ENCODE data around the gene GIGYF1.

Gene GIGYF1, protein sequence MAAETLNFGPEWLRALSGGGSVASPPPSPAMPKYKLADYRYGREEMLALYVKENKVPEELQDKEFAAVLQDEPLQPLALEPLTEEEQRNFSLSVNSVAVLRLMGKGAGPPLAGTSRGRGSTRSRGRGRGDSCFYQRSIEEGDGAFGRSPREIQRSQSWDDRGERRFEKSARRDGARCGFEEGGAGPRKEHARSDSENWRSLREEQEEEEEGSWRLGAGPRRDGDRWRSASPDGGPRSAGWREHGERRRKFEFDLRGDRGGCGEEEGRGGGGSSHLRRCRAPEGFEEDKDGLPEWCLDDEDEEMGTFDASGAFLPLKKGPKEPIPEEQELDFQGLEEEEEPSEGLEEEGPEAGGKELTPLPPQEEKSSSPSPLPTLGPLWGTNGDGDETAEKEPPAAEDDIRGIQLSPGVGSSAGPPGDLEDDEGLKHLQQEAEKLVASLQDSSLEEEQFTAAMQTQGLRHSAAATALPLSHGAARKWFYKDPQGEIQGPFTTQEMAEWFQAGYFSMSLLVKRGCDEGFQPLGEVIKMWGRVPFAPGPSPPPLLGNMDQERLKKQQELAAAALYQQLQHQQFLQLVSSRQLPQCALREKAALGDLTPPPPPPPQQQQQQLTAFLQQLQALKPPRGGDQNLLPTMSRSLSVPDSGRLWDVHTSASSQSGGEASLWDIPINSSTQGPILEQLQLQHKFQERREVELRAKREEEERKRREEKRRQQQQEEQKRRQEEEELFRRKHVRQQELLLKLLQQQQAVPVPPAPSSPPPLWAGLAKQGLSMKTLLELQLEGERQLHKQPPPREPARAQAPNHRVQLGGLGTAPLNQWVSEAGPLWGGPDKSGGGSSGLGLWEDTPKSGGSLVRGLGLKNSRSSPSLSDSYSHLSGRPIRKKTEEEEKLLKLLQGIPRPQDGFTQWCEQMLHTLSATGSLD (N-terminal part only)

DNA sequence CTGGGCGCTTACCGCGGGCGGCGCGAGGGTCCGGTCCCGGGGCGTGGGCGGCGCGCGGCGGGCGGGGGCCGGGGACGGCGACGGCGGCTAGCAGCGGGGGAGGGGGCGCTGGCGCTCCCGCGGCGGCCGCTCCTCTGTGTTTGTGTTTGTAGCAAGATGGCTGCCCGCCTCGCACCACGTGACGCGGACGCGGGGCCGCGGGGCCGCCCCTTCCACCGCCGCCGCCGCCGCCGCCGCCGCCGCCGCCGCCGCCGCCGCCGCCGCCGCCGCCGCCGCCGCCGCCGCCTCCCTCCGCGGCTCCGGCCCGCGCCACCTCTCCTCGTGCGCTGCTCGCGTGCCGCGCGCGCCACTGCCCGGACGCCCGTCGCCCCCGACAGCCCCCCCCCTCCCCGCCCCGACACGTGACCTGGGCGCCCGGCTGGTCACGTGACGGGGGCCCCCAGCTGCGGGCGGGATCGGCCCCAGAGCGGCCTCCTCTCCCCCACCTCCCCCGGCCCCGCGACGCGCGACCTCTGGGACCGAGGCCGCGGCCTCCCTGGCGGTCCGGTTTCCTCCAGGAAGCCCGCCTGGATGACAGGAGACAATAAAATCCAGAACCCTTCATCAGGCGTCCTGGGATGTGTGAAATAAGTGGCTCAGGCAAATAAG lies at the start of gene GIGYF1:
Gene GIGYF1, minus strand, starts transcription at position 153 of the 648 bp plus-strand sequence. CDS start 6,012 bp downstream, outside the sequence.
- DNase-seq (ENCODE audit: low read depth), result peak; percentile 68
- H3K4me3 ChIP-seq (ENCODE audit: low read length), result peak within 1 kb of the TSS; percentile 72

GRCh38 chr7:100739934-100740333 lies 45.9 kb upstream of the GIGYF1 start:
- no peak for TF ChIP-seq CTCF (IDR thresholded peaks at IDR 0.05; ENCODE audit: insufficient read depth, low read depth, low read length, missing control alignments)
- no peak overlapping the region for H3K4me3 ChIP-seq (ENCODE audit: low read length)

More for the DNA sequence above, at the start of gene GIGYF1:
- TF ChIP-seq CTCF (IDR thresholded peaks at IDR 0.05; ENCODE audit: insufficient read depth, low read depth, low read length, missing control alignments), result no peak

GRCh38 chr7:100736671-100737070 lies 42.6 kb upstream of the GIGYF1 start:
- no peak overlapping the region for H3K4me3 ChIP-seq (ENCODE audit: low read length)
- DNase-seq (ENCODE audit: low read depth), result no peak
- no peak for TF ChIP-seq CTCF (IDR thresholded peaks at IDR 0.05; ENCODE audit: insufficient read depth, low read depth, low read length, missing control alignments)

More at GRCh38 chr7:100739934-100740333, 45.9 kb upstream of the GIGYF1 start:
- no peak for DNase-seq (ENCODE audit: low read depth)

- no peak for DNase-seq (ENCODE audit: low read depth)
- H3K4me3 ChIP-seq (ENCODE audit: low read length), result no peak overlapping the region
- no peak for TF ChIP-seq CTCF (IDR thresholded peaks at IDR 0.05; ENCODE audit: insufficient read depth, low read depth, low read length, missing control alignments)
Measured at GRCh38 chr7:100735730-100736129, 41.7 kb upstream of the GIGYF1 start.

DNA sequence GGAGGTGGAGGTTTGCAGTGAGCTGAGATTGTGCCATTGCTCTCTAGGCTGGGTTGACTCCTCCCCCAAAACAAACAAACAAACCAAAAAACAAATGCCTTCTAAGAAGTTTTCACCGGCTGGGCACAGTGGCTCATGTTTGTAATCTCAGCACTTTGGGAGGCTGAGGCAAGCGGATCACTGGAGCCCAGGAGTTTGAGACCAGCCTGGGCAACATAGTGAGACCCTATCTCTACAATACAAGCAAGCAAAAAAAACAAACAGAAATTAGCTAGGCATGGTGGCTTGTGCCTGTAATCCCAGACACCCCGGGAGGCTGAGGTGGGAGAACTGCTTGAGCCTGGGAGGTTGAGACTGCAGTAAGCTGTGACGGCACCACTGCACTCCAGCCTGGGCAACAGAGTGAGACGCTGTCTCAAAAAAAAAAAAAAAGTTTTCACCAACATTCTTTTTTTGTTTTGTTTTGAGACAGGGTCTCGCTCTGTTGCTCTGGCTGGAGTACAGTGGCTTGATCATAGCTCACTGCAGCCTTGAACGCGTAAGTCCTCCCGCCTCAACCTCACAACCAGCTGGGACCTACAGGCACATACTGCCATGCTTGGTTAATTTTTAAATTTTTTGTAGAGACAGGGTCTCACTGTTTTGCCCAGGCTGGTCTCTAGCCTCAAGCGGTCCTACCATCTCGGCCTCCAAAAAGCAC lies 38.0 kb upstream of the GIGYF1 start:
- no peak overlapping the region for H3K4me3 ChIP-seq (ENCODE audit: low read length)
- no peak for DNase-seq (ENCODE audit: low read depth)
- TF ChIP-seq CTCF (IDR thresholded peaks at IDR 0.05; ENCODE audit: insufficient read depth, low read depth, low read length, missing control alignments), result no peak

DNA sequence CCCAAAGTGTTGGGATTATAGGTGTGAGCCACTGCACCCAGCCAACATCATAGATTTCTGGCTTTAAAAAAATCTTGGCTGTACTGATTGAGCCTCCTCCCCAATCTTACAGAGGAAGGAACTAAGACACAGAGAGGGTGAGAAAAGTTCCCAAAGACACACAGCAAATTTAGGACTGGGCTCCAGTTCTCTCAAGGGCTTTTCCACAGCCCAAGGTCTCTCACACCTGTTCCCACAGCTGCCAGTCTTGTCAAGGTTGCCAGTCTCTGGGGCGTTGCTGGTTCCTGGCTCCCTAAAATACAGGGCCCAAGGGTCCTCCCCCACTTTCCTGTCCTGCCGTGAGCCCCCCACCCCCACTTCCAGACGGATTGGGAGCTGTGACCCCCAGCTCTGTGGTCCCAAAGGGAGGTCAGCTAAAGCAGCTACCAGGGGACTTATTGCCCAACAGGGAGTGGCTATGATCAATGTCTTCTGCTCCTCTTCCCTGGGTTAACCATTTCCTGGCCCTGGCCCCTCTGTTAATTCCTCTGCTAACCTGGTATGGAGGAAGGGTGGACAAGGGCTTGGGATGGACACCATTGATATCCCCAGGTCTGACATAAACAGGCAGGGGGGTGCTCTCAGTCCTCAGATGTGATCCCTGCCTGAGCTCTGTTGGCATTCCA lies 36.2 kb upstream of the GIGYF1 start:
- H3K4me3 ChIP-seq (ENCODE audit: low read length), result no peak overlapping the region
- TF ChIP-seq CTCF (IDR thresholded peaks at IDR 0.05; ENCODE audit: insufficient read depth, low read depth, low read length, missing control alignments), result no peak
- DNase-seq (ENCODE audit: low read depth), result no peak
